ENCODE data around the gene PLLP.

The PLLP gene

DNA sequence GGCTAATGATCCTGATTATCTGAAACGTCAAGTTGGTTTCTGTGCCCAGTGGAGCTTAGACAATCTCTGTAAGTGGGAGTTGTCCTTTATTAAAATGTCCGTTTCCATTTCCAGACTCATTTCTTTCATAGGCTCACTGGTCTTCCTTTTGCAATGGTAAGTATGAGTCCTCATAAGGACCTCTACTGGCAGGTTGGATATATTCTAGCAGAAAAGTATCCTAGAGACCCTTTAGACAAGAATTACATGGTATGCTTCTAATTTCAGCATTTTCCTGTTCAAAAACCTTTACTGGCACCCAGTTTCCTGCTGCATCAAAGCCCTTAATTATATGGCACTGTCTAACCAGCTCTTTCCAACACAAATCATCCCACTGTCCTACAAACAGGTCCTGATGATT, 67.5 kb downstream of the PLLP start:
- TF ChIP-seq, protein P1, sequence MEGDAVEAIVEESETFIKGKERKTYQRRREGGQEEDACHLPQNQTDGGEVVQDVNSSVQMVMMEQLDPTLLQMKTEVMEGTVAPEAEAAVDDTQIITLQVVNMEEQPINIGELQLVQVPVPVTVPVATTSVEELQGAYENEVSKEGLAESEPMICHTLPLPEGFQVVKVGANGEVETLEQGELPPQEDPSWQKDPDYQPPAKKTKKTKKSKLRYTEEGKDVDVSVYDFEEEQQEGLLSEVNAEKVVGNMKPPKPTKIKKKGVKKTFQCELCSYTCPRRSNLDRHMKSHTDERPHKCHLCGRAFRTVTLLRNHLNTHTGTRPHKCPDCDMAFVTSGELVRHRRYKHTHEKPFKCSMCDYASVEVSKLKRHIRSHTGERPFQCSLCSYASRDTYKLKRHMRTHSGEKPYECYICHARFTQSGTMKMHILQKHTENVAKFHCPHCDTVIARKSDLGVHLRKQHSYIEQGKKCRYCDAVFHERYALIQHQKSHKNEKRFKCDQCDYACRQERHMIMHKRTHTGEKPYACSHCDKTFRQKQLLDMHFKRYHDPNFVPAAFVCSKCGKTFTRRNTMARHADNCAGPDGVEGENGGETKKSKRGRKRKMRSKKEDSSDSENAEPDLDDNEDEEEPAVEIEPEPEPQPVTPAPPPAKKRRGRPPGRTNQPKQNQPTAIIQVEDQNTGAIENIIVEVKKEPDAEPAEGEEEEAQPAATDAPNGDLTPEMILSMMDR (conservative IDR thresholded peaks at IDR 0.05; ENCODE audit: low read depth, low read length), result no peak
- Histone ChIP-seq H3K27ac (no peak overlapping the region), H3K4me3 (IDR thresholded peaks at IDR 0.05; ENCODE audit: insufficient read depth, low read depth, low read length) (no peak overlapping the region), H3K36me3 (ENCODE audit: insufficient read depth) (no peaks in the 10 kb centered on the region; the same call in 1 of the 2 replicates), H3K4me2 (no peak overlapping the region), H3K27me3 (ENCODE audit: insufficient read depth, low read depth) (no peaks in the 10 kb centered on the region), H4K20me1 (ENCODE audit: insufficient read depth) (no peaks in the 10 kb centered on the region), H3K4me1 (ENCODE audit: low read depth, poor library complexity, severe bottlenecking) (no peaks in the 10 kb centered on the region), H2AFZ (ENCODE audit: low read depth) (no peak overlapping the region), H3K9ac (no peak overlapping the region), H3K79me2 (ENCODE audit: insufficient read depth, low read depth) (no peaks in the 10 kb centered on the region)

DNA sequence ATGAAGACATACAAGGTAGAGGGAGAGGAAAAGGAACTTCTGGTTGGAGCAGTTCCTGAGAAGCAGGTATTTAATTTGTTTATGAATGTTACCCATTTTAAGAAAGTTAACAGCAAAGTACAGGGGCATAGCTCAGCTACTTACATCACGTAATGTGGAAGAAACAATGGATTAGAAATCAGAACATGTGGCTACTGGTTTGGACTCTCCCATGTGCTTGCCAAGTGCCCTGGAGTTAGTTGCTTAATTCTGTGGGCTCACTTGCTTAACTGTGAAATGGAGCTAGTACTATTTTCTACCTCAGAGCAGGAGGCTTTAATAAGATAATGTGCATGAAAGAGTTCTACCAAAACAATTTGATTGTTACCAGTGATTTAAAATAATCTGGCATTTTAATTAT, 71.0 kb downstream of the PLLP start:
- no peak overlapping the region for H3K4me2 ChIP-seq
- H3K27me3 ChIP-seq (ENCODE audit: insufficient read depth, low read depth), result no peaks in the 10 kb centered on the region
- H2AFZ ChIP-seq (ENCODE audit: low read depth), result no peak overlapping the region
- no peak overlapping the region for H3K4me3 ChIP-seq (IDR thresholded peaks at IDR 0.05; ENCODE audit: insufficient read depth, low read depth, low read length)
- H4K20me1 ChIP-seq (ENCODE audit: insufficient read depth), result no peaks in the 10 kb centered on the region
- no peaks in the 10 kb centered on the region for H3K79me2 ChIP-seq (ENCODE audit: insufficient read depth, low read depth)
- no peak overlapping the region for H3K9ac ChIP-seq
- TF ChIP-seq, protein P1 (conservative IDR thresholded peaks at IDR 0.05; ENCODE audit: low read depth, low read length), result no peak
- no peak overlapping the region for H3K27ac ChIP-seq
- H3K4me1 ChIP-seq (ENCODE audit: low read depth, poor library complexity, severe bottlenecking), result no peaks in the 10 kb centered on the region
- H3K36me3 ChIP-seq (ENCODE audit: insufficient read depth), result no peaks in the 10 kb centered on the region; the same call in 1 of the 2 replicates

DNA sequence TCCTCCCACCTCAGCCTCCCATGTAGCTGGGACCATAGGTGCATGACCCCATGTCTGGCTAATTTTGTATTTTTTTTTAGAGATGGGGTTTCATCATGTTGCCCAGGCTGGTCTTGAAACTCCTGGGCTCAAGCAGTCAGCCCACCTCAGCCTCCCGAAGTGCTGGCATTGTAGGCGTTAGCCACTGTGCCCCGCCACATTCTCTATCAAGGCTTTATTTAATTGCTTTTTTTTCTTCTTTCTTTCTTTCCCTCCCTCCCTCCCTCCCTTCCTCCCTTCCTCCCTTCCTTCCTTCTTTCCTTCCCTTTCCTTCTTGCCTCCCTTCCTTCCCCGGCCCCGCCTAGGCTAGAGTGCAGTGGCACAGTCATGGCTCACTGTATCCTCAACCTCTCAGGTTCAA, 74.7 kb downstream of the PLLP start:
- Histone ChIP-seq H3K4me2 (no peak overlapping the region), H3K4me3 (IDR thresholded peaks at IDR 0.05; ENCODE audit: insufficient read depth, low read depth, low read length) (no peak overlapping the region), H3K4me1 (ENCODE audit: low read depth, poor library complexity, severe bottlenecking) (no peaks in the 10 kb centered on the region), H3K27ac (no peak overlapping the region), H3K9ac (no peak overlapping the region), H2AFZ (ENCODE audit: low read depth) (no peak overlapping the region), H4K20me1 (ENCODE audit: insufficient read depth) (no peaks in the 10 kb centered on the region), H3K79me2 (ENCODE audit: insufficient read depth, low read depth) (no peaks in the 10 kb centered on the region), H3K27me3 (ENCODE audit: insufficient read depth, low read depth) (no peaks in the 10 kb centered on the region), H3K36me3 (ENCODE audit: insufficient read depth) (no peaks in the 10 kb centered on the region)
- TF ChIP-seq, protein P1 (conservative IDR thresholded peaks at IDR 0.05; ENCODE audit: low read depth, low read length), result no peak

DNA sequence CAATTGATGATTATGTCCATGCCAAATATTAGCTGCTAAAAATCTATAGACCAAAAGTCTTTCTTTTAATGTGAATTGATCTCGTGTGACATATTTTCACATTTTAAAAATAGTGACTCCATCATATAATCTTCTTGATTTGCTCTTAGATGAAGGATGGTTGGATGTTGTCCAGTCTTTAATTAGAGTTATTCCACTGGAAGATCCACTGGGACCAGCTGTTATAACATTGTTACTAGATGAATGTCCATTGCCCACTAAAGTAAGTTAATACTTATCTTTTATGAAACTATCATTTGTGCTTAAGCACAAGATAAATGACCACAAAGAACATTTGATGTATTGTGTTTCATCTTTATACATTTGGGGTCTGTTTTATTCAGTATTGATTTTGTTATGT, 75.5 kb downstream of the PLLP start:
- no peak overlapping the region for H3K27ac ChIP-seq
- H3K27me3 ChIP-seq (ENCODE audit: insufficient read depth, low read depth), result no peaks in the 10 kb centered on the region
- H3K4me3 ChIP-seq (IDR thresholded peaks at IDR 0.05; ENCODE audit: insufficient read depth, low read depth, low read length), result no peak overlapping the region
- no peaks in the 10 kb centered on the region for H3K36me3 ChIP-seq (ENCODE audit: insufficient read depth)
- no peak overlapping the region for H3K4me2 ChIP-seq
- TF ChIP-seq, protein P1 (conservative IDR thresholded peaks at IDR 0.05; ENCODE audit: low read depth, low read length), result no peak
- H2AFZ ChIP-seq (ENCODE audit: low read depth), result no peak overlapping the region
- H3K4me1 ChIP-seq (ENCODE audit: low read depth, poor library complexity, severe bottlenecking), result no peaks in the 10 kb centered on the region
- no peaks in the 10 kb centered on the region for H3K79me2 ChIP-seq (ENCODE audit: insufficient read depth, low read depth)
- H3K9ac ChIP-seq, result no peak overlapping the region
- H4K20me1 ChIP-seq (ENCODE audit: insufficient read depth), result no peaks in the 10 kb centered on the region

All from KMS-11 (cell line).